ENCODE results near the gene EYS.

GRCh38 chr6:64926051-64926450 is 781.0 kb downstream of the EYS start:
- no peak for TF ChIP-seq POLR2A (IDR thresholded peaks at IDR 0.05; ENCODE audit: borderline replicate concordance, extremely low read depth, insufficient read depth, insufficient read length)
- TF ChIP-seq, protein P1, sequence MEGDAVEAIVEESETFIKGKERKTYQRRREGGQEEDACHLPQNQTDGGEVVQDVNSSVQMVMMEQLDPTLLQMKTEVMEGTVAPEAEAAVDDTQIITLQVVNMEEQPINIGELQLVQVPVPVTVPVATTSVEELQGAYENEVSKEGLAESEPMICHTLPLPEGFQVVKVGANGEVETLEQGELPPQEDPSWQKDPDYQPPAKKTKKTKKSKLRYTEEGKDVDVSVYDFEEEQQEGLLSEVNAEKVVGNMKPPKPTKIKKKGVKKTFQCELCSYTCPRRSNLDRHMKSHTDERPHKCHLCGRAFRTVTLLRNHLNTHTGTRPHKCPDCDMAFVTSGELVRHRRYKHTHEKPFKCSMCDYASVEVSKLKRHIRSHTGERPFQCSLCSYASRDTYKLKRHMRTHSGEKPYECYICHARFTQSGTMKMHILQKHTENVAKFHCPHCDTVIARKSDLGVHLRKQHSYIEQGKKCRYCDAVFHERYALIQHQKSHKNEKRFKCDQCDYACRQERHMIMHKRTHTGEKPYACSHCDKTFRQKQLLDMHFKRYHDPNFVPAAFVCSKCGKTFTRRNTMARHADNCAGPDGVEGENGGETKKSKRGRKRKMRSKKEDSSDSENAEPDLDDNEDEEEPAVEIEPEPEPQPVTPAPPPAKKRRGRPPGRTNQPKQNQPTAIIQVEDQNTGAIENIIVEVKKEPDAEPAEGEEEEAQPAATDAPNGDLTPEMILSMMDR (IDR thresholded peaks at IDR 0.05 in 2 of 3, conservative IDR thresholded peaks at IDR 0.05 in 1 of 3; ENCODE audit: borderline replicate concordance in 1 of 3, insufficient read depth in 1 of 3, low read depth in 2 of 3, low read length in 2 of 3): no peak
- no peak for TF ChIP-seq JUND (IDR thresholded peaks at IDR 0.05)
- no peak for TF ChIP-seq EZH2 (IDR thresholded peaks at IDR 0.05)
- TF ChIP-seq CEBPB (IDR thresholded peaks at IDR 0.05; ENCODE audit: low read depth): no peak
- no peak for TF ChIP-seq SRF (IDR thresholded peaks at IDR 0.05; ENCODE audit: low read depth)
- no peak for TF ChIP-seq ZNF274 (IDR thresholded peaks at IDR 0.05; ENCODE audit: low read depth, low read length)
- TF ChIP-seq, protein P2, sequence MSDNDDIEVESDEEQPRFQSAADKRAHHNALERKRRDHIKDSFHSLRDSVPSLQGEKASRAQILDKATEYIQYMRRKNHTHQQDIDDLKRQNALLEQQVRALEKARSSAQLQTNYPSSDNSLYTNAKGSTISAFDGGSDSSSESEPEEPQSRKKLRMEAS (IDR thresholded peaks at IDR 0.05): no peak
- TF ChIP-seq RAD21 (IDR thresholded peaks at IDR 0.05; ENCODE audit: low read depth): no peak
- TF ChIP-seq EGR1 (IDR thresholded peaks at IDR 0.05; ENCODE audit: low read depth): no peak
- TF ChIP-seq EZH2phosphoT487 (IDR thresholded peaks at IDR 0.05; ENCODE audit: borderline replicate concordance): no peak
- no peak for TF ChIP-seq POLR2AphosphoS5 (IDR thresholded peaks at IDR 0.05; ENCODE audit: low read depth, low read length)
- TF ChIP-seq, protein P3, sequence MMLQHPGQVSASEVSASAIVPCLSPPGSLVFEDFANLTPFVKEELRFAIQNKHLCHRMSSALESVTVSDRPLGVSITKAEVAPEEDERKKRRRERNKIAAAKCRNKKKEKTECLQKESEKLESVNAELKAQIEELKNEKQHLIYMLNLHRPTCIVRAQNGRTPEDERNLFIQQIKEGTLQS (IDR thresholded peaks at IDR 0.05): no peak
